HepG2 (cell line): ENCODE measurements around the gene ATP13A5. TPM values are rescaled to one million over a fixed set of nuclear protein-coding genes. Genes with fewer than 3 reads are reported as not detected.

Experiments
- ATAC-seq: fragments of 200-7000 bp; cut with Tn5 transposase; 3 replicates; pipeline ENCODE4 v1.9.1; 2020; ENCODE audit warnings: mild to moderate bottlenecking, moderate library complexity
- BruUV-seq: library from RNA; stranded (reverse); fragments of 400-500 nt; replicated peaks from 2 replicates; lab custom pipeline; 2021; lab: Mats Ljungman, UMichigan
- CTCF ChIA-PET: fragments of 300-600 bp; formaldehyde crosslinking; extraction: SDS; loops from one replicate; lab custom pipeline; 2021; ENCODE audit warnings: low total read pairs, inconsistent platforms, low intra/inter-chr PET ratio; lab: Yijun Ruan, JAX
- POLR2A ChIA-PET: fragments of 350-600 bp; sonication (Branson Sonifier 250); formaldehyde crosslinking; loops from one replicate; lab custom pipeline; 2020; ENCODE audit warnings: antibody characterized with exemption, inconsistent platforms; lab: Yijun Ruan, JAX
- DNase-seq: peaks from one replicate; pipeline ENCODE4 v3.0.0-alpha.2; 2015; ENCODE audit warnings: low spot score
- FAIRE-seq: peaks from 3 replicates; lab custom pipeline; 2011; peaks lifted over from hg19 to GRCh38; lab: Jason Lieb, UNC
- H2AFZ ChIP-seq: one replicate; pipeline ENCODE4 v1.6.1; 2011; ENCODE audit warnings: low read length, inconsistent platforms
- H3K27ac ChIP-seq: fragments of 300-600 bp; 3 replicates; pipeline ENCODE4 v1.8.0; 2011; ENCODE audit warnings: mixed run types, mild to moderate bottlenecking, mixed read lengths, low read length, inconsistent platforms; ENCODE audit not compliant: insufficient read depth; ENCODE audit errors: extremely low read length
- H3K27me3 ChIP-seq, 2 experiments: fragments of 200-600 bp in 1 of 2; 2 replicates in 1 of 2; 3 replicates in 1 of 2; pipeline versions ENCODE4 v1.6.0 to v1.8.0; 2011; ENCODE audit warnings: low read length in 2 of 2, mild to moderate bottlenecking in 2 of 2, moderate library complexity in 2 of 2, inconsistent platforms in 1 of 2; ENCODE audit not compliant: insufficient read depth in 2 of 2, control insufficient read depth in 1 of 2
- H3K36me3 ChIP-seq, 2 experiments: fragments of 200-600 bp in 1 of 2; replicated peaks in 1 of 2; 2 replicates in 1 of 2; 3 replicates in 1 of 2; pipeline versions ENCODE4 v1.5.1 to v1.8.0; 2011; ENCODE audit warnings: low read length in 2 of 2, inconsistent platforms in 1 of 2; ENCODE audit not compliant: insufficient read depth in 2 of 2, control insufficient read depth in 1 of 2
- H3K4me1 ChIP-seq: 2 replicates; pipeline ENCODE4 v1.5.1; 2012; ENCODE audit warnings: low read length, inconsistent platforms; ENCODE audit not compliant: insufficient read depth
- H3K4me2 ChIP-seq: 2 replicates; pipeline ENCODE4 v1.6.0; 2011; ENCODE audit warnings: low read depth, low read length, inconsistent platforms
- H3K4me3 ChIP-seq, 3 experiments: fragments of 200-600 bp in 1 of 3; sonication (generic), shearing (Covaris generic) in 1 of 3; replicated peaks in 1 of 3; 2 replicates each; pipeline ENCODE4 v1.5.1; 2011 to 2016; ENCODE audit warnings: low read length in 3 of 3, inconsistent platforms in 2 of 3, low read depth in 2 of 3, mild to moderate bottlenecking in 2 of 3, control low read depth in 1 of 3, mixed read lengths in 1 of 3; ENCODE audit not compliant: insufficient read depth in 1 of 3
- H3K79me2 ChIP-seq: one replicate; pipeline ENCODE4 v1.6.1; 2011; ENCODE audit warnings: low read length, inconsistent platforms; ENCODE audit not compliant: insufficient read depth
- H3K9ac ChIP-seq: 2 replicates; pipeline ENCODE4 v1.6.0; 2011; ENCODE audit warnings: mild to moderate bottlenecking, low read depth, low read length, inconsistent platforms; ENCODE audit not compliant: insufficient read depth
- H3K9me3 ChIP-seq: 2 replicates; pipeline ENCODE4 v1.5.1; 2012; ENCODE audit warnings: mild to moderate bottlenecking, low read length
- H4K20me1 ChIP-seq: 2 replicates; pipeline ENCODE4 v1.6.0; 2011; ENCODE audit warnings: inconsistent platforms, mild to moderate bottlenecking, low read length, moderate library complexity; ENCODE audit not compliant: insufficient read depth
- BORCS8-MEF2B ChIP-seq: sonication (generic); formaldehyde crosslinking; IDR thresholded peaks from 2 replicates; pipeline ENCODE4 v1.8.0; 2022; ENCODE audit warnings: mild to moderate bottlenecking, missing genetic modification reagents
- EP300 ChIP-seq, 3 experiments: sonication (generic) in 1 of 3; formaldehyde crosslinking in 1 of 3; IDR thresholded peaks; 2 replicates each; pipeline versions ENCODE4 v1.5.1 to v1.6.1; 2011 to 2020; ENCODE audit warnings: low read depth in 2 of 3, low read length in 2 of 3, borderline replicate concordance in 1 of 3, improper control_type of control experiment in 1 of 3, mild to moderate bottlenecking in 1 of 3, missing genetic modification reagents in 1 of 3, moderate library complexity in 1 of 3
- GFI1 ChIP-seq: sonication (generic); formaldehyde crosslinking; IDR thresholded peaks from 2 replicates; pipeline ENCODE4 v1.5.0; 2020; ENCODE audit warnings: missing genetic modification reagents, mild to moderate bottlenecking, borderline replicate concordance
- HMGXB3 ChIP-seq: sonication (generic); formaldehyde crosslinking; IDR thresholded peaks from 2 replicates; pipeline ENCODE4 v1.4.0; 2020; ENCODE audit warnings: missing genetic modification reagents, borderline replicate concordance
- JUN ChIP-seq: sonication (generic); formaldehyde crosslinking; IDR thresholded peaks from 2 replicates; pipeline ENCODE4 v1.4.0; 2020; ENCODE audit warnings: mild to moderate bottlenecking, missing genetic modification reagents
- ONECUT2 ChIP-seq: sonication (generic); formaldehyde crosslinking; IDR thresholded peaks from 2 replicates; pipeline ENCODE4 v1.4.0; 2020; ENCODE audit warnings: missing genetic modification reagents
- POGK ChIP-seq: sonication (generic); formaldehyde crosslinking; conservative IDR thresholded peaks from 2 replicates; pipeline ENCODE4 v1.8.0; 2022; ENCODE audit warnings: mild to moderate bottlenecking, moderate library complexity, missing genetic modification reagents
- ZNF296 ChIP-seq: sonication (generic); formaldehyde crosslinking; conservative IDR thresholded peaks from 2 replicates; pipeline ENCODE4 v1.5.0; 2020; ENCODE audit warnings: mild to moderate bottlenecking, missing genetic modification reagents
- ZNF30 ChIP-seq: sonication (generic); formaldehyde crosslinking; IDR thresholded peaks from 2 replicates; pipeline ENCODE4 v1.5.0; 2020; ENCODE audit warnings: mild to moderate bottlenecking, missing genetic modification reagents
- ZNF326 ChIP-seq: sonication (generic); formaldehyde crosslinking; IDR thresholded peaks from 2 replicates; pipeline ENCODE4 v1.4.0; 2020; ENCODE audit warnings: missing genetic modification reagents, borderline replicate concordance
- ZNF350 ChIP-seq: sonication (generic); formaldehyde crosslinking; IDR thresholded peaks from 2 replicates; pipeline ENCODE4 v1.4.0; 2020; ENCODE audit warnings: mild to moderate bottlenecking, low read depth, missing genetic modification reagents, borderline replicate concordance
- ZNF503 ChIP-seq: sonication (generic); formaldehyde crosslinking; IDR thresholded peaks from 2 replicates; pipeline ENCODE4 v1.4.0; 2020; ENCODE audit warnings: missing genetic modification reagents
- ZNF572 ChIP-seq: sonication (generic); formaldehyde crosslinking; IDR thresholded peaks from 2 replicates; pipeline ENCODE4 v1.5.1; 2020; ENCODE audit warnings: mild to moderate bottlenecking, missing genetic modification reagents
- WGBS: methylation state at CpG from one replicate; pipeline ENCODE4 v1.1.6; 2017; ENCODE audit warnings: low lambda C conversion rate; 5-methylcytosine and 5-hydroxymethylcytosine counted together
- in situ Hi-C: cut with HindIII; loops from 2 replicates; pipeline ENCODE4 v1.10.0; 2017; ENCODE audit warnings: low pct_unique_long_range_greater_than_20kb; ENCODE audit not compliant: extremely low pct_ligation_motif_present
- intact Hi-C: fragments of 100-400 bp; cut with micrococcal nuclease; formaldehyde crosslinking; loops from one replicate; pipeline ENCODE4 v1.10.0; 2022; ENCODE audit not compliant: unreplicated experiment
- polyA plus RNA-seq, 8 experiments: library from polyadenylated mRNA; depleted of rRNA in 3 of 8; stranded (reverse) in 7 of 8; unstranded in 1 of 8; fragments of >200 nt; fragmentation: Illumina TruSeq in 4 of 8; extraction: Trizol in 4 of 8; gene quantifications; 2 replicates each; pipeline versions ENCODE4 v1.2.1 to v1.2.3, GENCODE V29; 2011 to 2016; ENCODE audit warnings: low read depth in 4 of 8, missing spikeins in 1 of 8, mixed read lengths in 1 of 8; ENCODE audit not compliant: insufficient read depth in 1 of 8
- total RNA-seq, 5 experiments: library from RNA; depleted of rRNA; stranded (reverse); fragments of >200 nt; fragmentation: Illumina TruSeq; extraction: Trizol; gene quantifications; 2 replicates each; pipeline ENCODE4 v1.2.3, GENCODE V29; 2016; ENCODE audit warnings: low read depth in 1 of 5
- TF ChIP-seq, protein P1 (sequence below): IDR thresholded peaks from 2 replicates; pipeline ENCODE4 v1.6.1; 2016; ENCODE audit warnings: low read depth, control low read depth

Gene ATP13A5
- total and polyA plus RNA-seq, 2 of the 13 experiments (the other 11 are each of a cell fraction or from before 2014, with no cell fraction given) = not detected

DNA sequence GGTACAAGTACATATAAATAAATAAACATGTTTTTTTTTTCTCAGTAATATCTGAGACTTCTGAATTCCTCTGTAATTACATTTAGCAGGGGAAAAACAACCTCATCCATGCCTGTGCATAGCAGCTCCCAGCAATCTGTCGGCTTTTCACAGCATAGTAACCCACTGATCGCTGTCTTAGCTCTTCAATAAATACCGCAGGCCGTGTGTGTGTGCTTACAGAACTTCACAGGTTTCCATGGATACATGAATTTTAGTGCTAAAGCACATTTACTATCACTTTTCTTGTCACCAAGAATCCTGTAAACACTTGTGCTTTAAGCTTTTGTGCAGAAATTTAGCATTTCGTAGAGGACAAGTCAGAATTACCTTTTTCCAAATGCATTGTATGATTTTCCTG is 141.5 kb downstream of the ATP13A5 start:
- Histone ChIP-seq H3K4me1 (no peaks in the 10 kb centered on the region), H3K4me3 (no peak overlapping the region), H3K9ac (no peak overlapping the region), H3K4me2 (no peak overlapping the region), H3K27ac (no peak overlapping the region), H4K20me1 (no peaks in the 10 kb centered on the region), H3K9me3 (no peaks in the 10 kb centered on the region), H2AFZ (no peak overlapping the region), H3K27me3 (no peaks in the 10 kb centered on the region), H3K36me3 (no peaks in the 10 kb centered on the region), H3K79me2 (no peaks in the 10 kb centered on the region)
- intact Hi-C loops (no loop called here), in situ Hi-C loops (no loop called here)
- POLR2A ChIA-PET = no interaction called here
- CTCF ChIA-PET = no interaction called here
- 3% methylated on average over 5 of the region's 5 CpGs for WGBS
- no peak for DNase-seq
- no peak for FAIRE-seq
- no TSS peak for BruUV-seq
- ATAC-seq = no peak
- TF ChIP-seq GFI1 (no peak), EP300 (IDR thresholded peaks at IDR 0.05; ENCODE audit: low read depth in 2 of 2, low read length in 2 of 2) (no peak), EP300 (CRISPR knock-in tag; IDR thresholded peaks at IDR 0.05; ENCODE audit: borderline replicate concordance) (no peak), ZNF503 (CRISPR knock-in tag) (no peak), ZNF326 (CRISPR knock-in tag) (no peak), HMGXB3 (CRISPR knock-in tag) (no peak), BORCS8-MEF2B (no peak), JUN (CRISPR knock-in tag) (no peak), ZNF572 (CRISPR knock-in tag) (no peak), ONECUT2 (no peak), ZNF350 (no peak), POGK (CRISPR knock-in tag) (no peak), ZNF30 (CRISPR knock-in tag) (no peak), ZNF296 (no peak)
- TF ChIP-seq, protein P1, sequence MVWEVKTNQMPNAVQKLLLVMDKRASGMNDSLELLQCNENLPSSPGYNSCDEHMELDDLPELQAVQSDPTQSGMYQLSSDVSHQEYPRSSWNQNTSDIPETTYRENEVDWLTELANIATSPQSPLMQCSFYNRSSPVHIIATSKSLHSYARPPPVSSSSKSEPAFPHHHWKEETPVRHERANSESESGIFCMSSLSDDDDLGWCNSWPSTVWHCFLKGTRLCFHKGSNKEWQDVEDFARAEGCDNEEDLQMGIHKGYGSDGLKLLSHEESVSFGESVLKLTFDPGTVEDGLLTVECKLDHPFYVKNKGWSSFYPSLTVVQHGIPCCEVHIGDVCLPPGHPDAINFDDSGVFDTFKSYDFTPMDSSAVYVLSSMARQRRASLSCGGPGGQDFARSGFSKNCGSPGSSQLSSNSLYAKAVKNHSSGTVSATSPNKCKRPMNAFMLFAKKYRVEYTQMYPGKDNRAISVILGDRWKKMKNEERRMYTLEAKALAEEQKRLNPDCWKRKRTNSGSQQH = no peak
